Forelimb muscle (tissue), 1 donor: Measurements from ENCODE around the gene EIF5A. TPM values are rescaled to one million over a fixed set of nuclear protein-coding genes. Genes with fewer than 3 reads are reported as not detected.

Source experiments
- DNase-seq: peaks from one replicate; pipeline ENCODE4 v3.0.0-alpha.2; 2013; ENCODE audit warnings: low read depth
- polyA plus RNA-seq: library from polyadenylated mRNA; unstranded; fragments of 120-200 nt; gene quantifications from one replicate; pipeline ENCODE4 v1.2.1, GENCODE V29; 2013; ENCODE audit not compliant: insufficient read length

The EIF5A gene
- polyA plus RNA-seq, 1 donor: 281 TPM

- no peak for DNase-seq
Observed at GRCh38 chr17:7285679-7286078, 21.7 kb upstream of the EIF5A start.

GRCh38 chr17:7289256-7290032 lies 18.0 kb upstream of the EIF5A start:
- no peak for DNase-seq

- no peak for DNase-seq
Observed at GRCh38 chr17:7290166-7290565, 17.3 kb upstream of the EIF5A start.

GRCh38 chr17:7290685-7291084 lies 16.7 kb upstream of the EIF5A start:
- no peak for DNase-seq

GRCh38 chr17:7292194-7292593 lies 15.2 kb upstream of the EIF5A start:
- no peak for DNase-seq

- DNase-seq: no peak
Observed at GRCh38 chr17:7292729-7293128, 14.7 kb upstream of the EIF5A start.

- no peak for DNase-seq
Observed at GRCh38 chr17:7293159-7293558, 14.3 kb upstream of the EIF5A start.

GRCh38 chr17:7293816-7294613 lies 13.4 kb upstream of the EIF5A start:
- no peak for DNase-seq

GRCh38 chr17:7294614-7295153 lies 12.7 kb upstream of the EIF5A start, which contains the start of gene YBX2:
YBX2 (minus strand) TSS chr17:7294639; CDS start chr17:7294500, 139 bp downstream.
- DNase-seq: no peak

- DNase-seq: no peak
Observed at GRCh38 chr17:7295230-7296180, 11.9 kb upstream of the EIF5A start.

GRCh38 chr17:7296189-7296861 lies 11.1 kb upstream of the EIF5A start:
- DNase-seq: no peak

- DNase-seq: no peak
Observed at GRCh38 chr17:7304179-7304578, 3.2 kb upstream of the EIF5A start.

GRCh38 chr17:7307686-7308624 lies 527 bp downstream of the EIF5A start:
- no peak for DNase-seq

- no peak for DNase-seq
Observed at GRCh38 chr17:7308625-7309433, 1.4 kb downstream of the EIF5A start.

GRCh38 chr17:7309628-7310027 lies 2.2 kb downstream of the EIF5A start:
- no peak for DNase-seq

- DNase-seq: no peak
Observed at GRCh38 chr17:7311110-7311705, 3.8 kb downstream of the EIF5A start.

GRCh38 chr17:7312432-7313087 lies 5.1 kb downstream of the EIF5A start:
- DNase-seq: no peak
